ENCODE results near the gene DISP2. TPM values are rescaled to one million over a fixed set of nuclear protein-coding genes. Genes with fewer than 3 reads are reported as not detected.

Gene DISP2
- total RNA-seq, 1 experiment from 2014 or later = 0.87 TPM

DNA sequence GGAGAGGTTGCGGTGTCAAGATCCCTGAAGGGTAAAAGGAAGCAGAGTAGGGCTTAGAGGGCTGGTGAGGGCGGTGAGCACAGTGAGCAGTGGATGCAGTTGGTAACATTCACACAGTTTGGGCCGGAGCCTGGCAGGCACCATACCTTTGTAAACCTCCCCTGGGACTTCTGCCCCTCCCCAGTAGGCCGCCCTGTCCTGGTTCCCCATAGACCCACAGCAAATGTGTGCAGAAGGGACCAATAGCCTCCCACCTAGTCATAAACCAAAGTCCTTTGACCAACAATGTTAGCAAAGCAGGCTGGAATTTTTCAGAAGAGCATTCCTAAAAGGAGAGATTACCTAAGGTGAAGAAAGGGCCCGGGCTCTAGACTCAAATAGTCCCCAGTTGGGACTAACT, 8.9 kb upstream of the DISP2 start:
- Histone ChIP-seq H3K9me3 (ENCODE audit: low read length) (no peaks in the 10 kb centered on the region), H3K36me3 (ENCODE audit: low read depth, low read length) (no peaks in the 10 kb centered on the region), H3K27ac (ENCODE audit: low read length) (no peak overlapping the region), H4K20me1 (ENCODE audit: low read length) (no peaks in the 10 kb centered on the region), H3K4me2 (ENCODE audit: low read length) (no peak overlapping the region), H3K9me2 (replicated peaks; ENCODE audit: low read length) (no peaks in the 10 kb centered on the region), H3F3A (ENCODE audit: low read length, unreplicated experiment) (no peaks in the 10 kb centered on the region), H3K4me3 (ENCODE audit: low read length) (no peak overlapping the region), H2AFZ (ENCODE audit: low read length) (no peak overlapping the region), H3K4me1 (ENCODE audit: insufficient read depth, low read length) (peaks cover 40% of the 10 kb centered on the region), H3K79me2 (ENCODE audit: low read length) (no peaks in the 10 kb centered on the region), H3K27me3 (ENCODE audit: low read length) (no peaks in the 10 kb centered on the region), H3K9ac (ENCODE audit: low read length) (no peak overlapping the region)
- ChIA-PET CTCF (no interaction called here), POLR2A (ENCODE audit: unreplicated experiment) (no interaction called here)
- DNase-seq = no peak
- TF ChIP-seq, protein P1, sequence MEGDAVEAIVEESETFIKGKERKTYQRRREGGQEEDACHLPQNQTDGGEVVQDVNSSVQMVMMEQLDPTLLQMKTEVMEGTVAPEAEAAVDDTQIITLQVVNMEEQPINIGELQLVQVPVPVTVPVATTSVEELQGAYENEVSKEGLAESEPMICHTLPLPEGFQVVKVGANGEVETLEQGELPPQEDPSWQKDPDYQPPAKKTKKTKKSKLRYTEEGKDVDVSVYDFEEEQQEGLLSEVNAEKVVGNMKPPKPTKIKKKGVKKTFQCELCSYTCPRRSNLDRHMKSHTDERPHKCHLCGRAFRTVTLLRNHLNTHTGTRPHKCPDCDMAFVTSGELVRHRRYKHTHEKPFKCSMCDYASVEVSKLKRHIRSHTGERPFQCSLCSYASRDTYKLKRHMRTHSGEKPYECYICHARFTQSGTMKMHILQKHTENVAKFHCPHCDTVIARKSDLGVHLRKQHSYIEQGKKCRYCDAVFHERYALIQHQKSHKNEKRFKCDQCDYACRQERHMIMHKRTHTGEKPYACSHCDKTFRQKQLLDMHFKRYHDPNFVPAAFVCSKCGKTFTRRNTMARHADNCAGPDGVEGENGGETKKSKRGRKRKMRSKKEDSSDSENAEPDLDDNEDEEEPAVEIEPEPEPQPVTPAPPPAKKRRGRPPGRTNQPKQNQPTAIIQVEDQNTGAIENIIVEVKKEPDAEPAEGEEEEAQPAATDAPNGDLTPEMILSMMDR (conservative IDR thresholded peaks at IDR 0.05; ENCODE audit: low read depth, low read length) = no peak
- TF ChIP-seq EZH2phosphoT487 (IDR thresholded peaks at IDR 0.05; ENCODE audit: borderline replicate concordance, low read length) (no peak), EZH2 (IDR thresholded peaks at IDR 0.05; ENCODE audit: low read length, unreplicated experiment) (no peak)
- BruUV-seq (replicated peaks) = no TSS peak
- intact Hi-C loops (cut with micrococcal nuclease) = loop anchor here (10.0 kb wide), 1 partner anchor 156 kb away; no protein-coding TSS in a partner anchor
- no peak for ATAC-seq

DNA sequence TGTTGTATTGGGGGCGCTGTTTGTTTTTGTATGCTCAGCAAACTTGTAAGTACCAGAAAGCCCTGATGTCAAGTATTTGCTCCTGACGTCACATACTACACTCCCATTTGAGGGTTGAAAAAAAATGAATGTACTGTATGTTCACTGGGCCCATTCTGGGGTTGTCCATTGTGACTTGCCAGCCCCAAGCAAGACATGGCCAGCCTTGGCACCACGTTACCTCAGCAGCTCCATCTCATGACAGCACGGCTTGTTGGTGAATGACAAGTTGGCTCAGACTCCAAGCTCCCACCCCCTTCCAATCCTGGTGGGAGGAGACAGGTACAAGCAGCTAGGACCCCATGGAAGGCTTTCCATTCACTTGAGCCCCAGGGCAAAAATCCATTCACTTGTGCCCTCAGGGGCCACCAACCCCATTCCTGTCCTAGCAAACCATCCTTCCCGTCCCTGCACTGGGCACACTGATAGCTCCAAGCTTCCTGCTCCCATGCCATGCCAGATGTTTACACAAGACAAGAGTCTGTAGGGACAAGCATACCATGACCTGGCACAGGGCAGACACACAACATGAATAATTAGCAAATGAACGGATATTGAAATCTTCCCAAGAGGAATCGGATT, 5.6 kb upstream of the DISP2 start:
- no peak for TF ChIP-seq EZH2 (IDR thresholded peaks at IDR 0.05; ENCODE audit: low read length, unreplicated experiment)
- TF ChIP-seq, protein P1 (conservative IDR thresholded peaks at IDR 0.05; ENCODE audit: low read depth, low read length) = no peak
- no peak for TF ChIP-seq EZH2phosphoT487 (IDR thresholded peaks at IDR 0.05; ENCODE audit: borderline replicate concordance, low read length)
- POLR2A ChIA-PET (ENCODE audit: unreplicated experiment) = no interaction called here
- no peaks in the 10 kb centered on the region for H3K79me2 ChIP-seq (ENCODE audit: low read length)
- no peak overlapping the region for H3K27ac ChIP-seq (ENCODE audit: low read length)
- no peaks in the 10 kb centered on the region for H4K20me1 ChIP-seq (ENCODE audit: low read length)
- CTCF ChIA-PET = no interaction called here
- no TSS peak for BruUV-seq (replicated peaks)
- intact Hi-C loops (cut with micrococcal nuclease) = no loop called here
- no peaks in the 10 kb centered on the region for H3K36me3 ChIP-seq (ENCODE audit: low read depth, low read length)
- H3K27me3 ChIP-seq (ENCODE audit: low read length) = no peaks in the 10 kb centered on the region
- H3K9me3 ChIP-seq (ENCODE audit: low read length) = no peaks in the 10 kb centered on the region
- no peaks in the 10 kb centered on the region for H3K9me2 ChIP-seq (replicated peaks; ENCODE audit: low read length)
- no peaks in the 10 kb centered on the region for H3F3A ChIP-seq (ENCODE audit: low read length, unreplicated experiment)
- H3K4me3 ChIP-seq (ENCODE audit: low read length) = no peak overlapping the region
- no peak for ATAC-seq
- H2AFZ ChIP-seq (ENCODE audit: low read length) = no peak overlapping the region
- no peak for DNase-seq
- peaks cover 14% of the 10 kb centered on the region for H3K4me1 ChIP-seq (ENCODE audit: insufficient read depth, low read length)
- no peak overlapping the region for H3K9ac ChIP-seq (ENCODE audit: low read length)
- no peak overlapping the region for H3K4me2 ChIP-seq (ENCODE audit: low read length)

DNA sequence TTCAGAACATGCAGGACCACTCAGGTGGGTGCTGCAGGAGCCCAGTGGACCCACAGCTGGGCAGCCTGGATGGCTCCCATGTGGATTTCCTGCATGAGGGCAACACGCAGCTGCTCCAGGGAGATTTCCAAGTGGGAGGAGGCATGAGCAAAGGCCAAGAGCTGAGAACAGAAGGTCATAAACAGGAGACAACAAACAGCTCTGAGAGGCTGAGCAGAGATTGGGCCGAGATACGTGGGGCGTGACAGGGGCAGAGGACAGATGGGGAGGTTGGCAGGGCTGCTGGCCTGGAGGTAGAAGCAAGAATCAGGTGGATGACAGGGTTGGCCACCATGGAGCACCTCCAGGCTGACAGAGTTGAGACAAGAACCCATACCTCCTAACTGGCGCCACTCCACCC, 4.3 kb upstream of the DISP2 start:
- no peak overlapping the region for H3K4me3 ChIP-seq (ENCODE audit: low read length)
- POLR2A ChIA-PET (ENCODE audit: unreplicated experiment) = no interaction called here
- H4K20me1 ChIP-seq (ENCODE audit: low read length) = no peaks in the 10 kb centered on the region
- CTCF ChIA-PET = no interaction called here
- H3K9me2 ChIP-seq (replicated peaks; ENCODE audit: low read length) = no peaks in the 10 kb centered on the region
- ATAC-seq = no peak
- no peaks in the 10 kb centered on the region for H3K36me3 ChIP-seq (ENCODE audit: low read depth, low read length)
- no peak overlapping the region for H3K27ac ChIP-seq (ENCODE audit: low read length)
- intact Hi-C loops (cut with micrococcal nuclease) = no loop called here
- H3K4me1 ChIP-seq (ENCODE audit: insufficient read depth, low read length) = peaks cover 7% of the 10 kb centered on the region; the same call in 1 of the 2 replicates
- H2AFZ ChIP-seq (ENCODE audit: low read length) = no peak overlapping the region
- no peak overlapping the region for H3K4me2 ChIP-seq (ENCODE audit: low read length)
- H3K27me3 ChIP-seq (ENCODE audit: low read length) = no peaks in the 10 kb centered on the region
- no TSS peak for BruUV-seq (replicated peaks)
- no peaks in the 10 kb centered on the region for H3K79me2 ChIP-seq (ENCODE audit: low read length)
- H3F3A ChIP-seq (ENCODE audit: low read length, unreplicated experiment) = no peaks in the 10 kb centered on the region
- H3K9ac ChIP-seq (ENCODE audit: low read length) = no peak overlapping the region
- no peaks in the 10 kb centered on the region for H3K9me3 ChIP-seq (ENCODE audit: low read length)
- TF ChIP-seq EZH2 (IDR thresholded peaks at IDR 0.05; ENCODE audit: low read length, unreplicated experiment) = no peak
- TF ChIP-seq, protein P1 (conservative IDR thresholded peaks at IDR 0.05; ENCODE audit: low read depth, low read length) = no peak
- no peak for TF ChIP-seq EZH2phosphoT487 (IDR thresholded peaks at IDR 0.05; ENCODE audit: borderline replicate concordance, low read length)
- DNase-seq = no peak
